Gastrocnemius medialis (tissue), 4 donors: ENCODE measurements around the gene GPRC5C.

Experiments used
- CTCF ChIP-seq, 5 experiments: fragments of 450-650 bp in 3 of 5; fragments of 200-600 bp in 2 of 5; sonication (generic) in 2 of 5; IDR thresholded peaks in 4 of 5; conservative IDR thresholded peaks in 1 of 5; 1 replicate in 4 of 5; 2 replicates in 1 of 5; pipeline ENCODE4 v1.5.1; 2016 to 2019; ENCODE audit warnings: antibody characterized with exemption in 5 of 5, mild to moderate bottlenecking in 3 of 5, moderate library complexity in 3 of 5
- POLR2A ChIP-seq, 2 donors: fragments of 450-650 bp; IDR thresholded peaks; one replicate each; pipeline ENCODE4 v1.6.1; 2017; ENCODE audit warnings: antibody characterized with exemption in 2 of 2, mild to moderate bottlenecking in 2 of 2, moderate library complexity in 2 of 2

- TF ChIP-seq CTCF (IDR thresholded peaks at IDR 0.05 in 4 of 5, conservative IDR thresholded peaks at IDR 0.05 in 1 of 5) (no peak), POLR2A (IDR thresholded peaks at IDR 0.05) (no peak)
These were observed 59.7 kb downstream of the GPRC5C start for GRCh38 chr17:74491626-74492025.
